H9 (cell line): ENCODE results near the gene MMD2. TPM values are rescaled to one million over a fixed set of nuclear protein-coding genes. Genes with fewer than 3 reads are reported as not detected.

Source experiments
- DNase-seq: peaks from one replicate; pipeline ENCODE4 v3.0.0-alpha.2; 2017
- H2AFZ ChIP-seq: one replicate; pipeline ENCODE4 v1.6.1; 2013; ENCODE audit warnings: mild to moderate bottlenecking, low read length, control low read depth, moderate library complexity
- H2AK5ac ChIP-seq: 2 replicates; pipeline ENCODE4 v1.6.1; 2013; ENCODE audit warnings: low read length, control low read depth, mixed read lengths; ENCODE audit not compliant: insufficient read length
- H2BK120ac ChIP-seq: one replicate; pipeline ENCODE4 v1.6.1; 2013; ENCODE audit warnings: low read depth, mild to moderate bottlenecking, low read length, control low read depth, inconsistent platforms; ENCODE audit not compliant: poor library complexity, severe bottlenecking
- H2BK12ac ChIP-seq: 2 replicates; pipeline ENCODE4 v1.6.1; 2013; ENCODE audit warnings: low read length, control low read depth, mixed read lengths, low read depth; ENCODE audit not compliant: insufficient read length
- H2BK15ac ChIP-seq: 2 replicates; pipeline ENCODE4 v1.6.1; 2013; ENCODE audit warnings: low read depth, low read length, control low read depth
- H2BK20ac ChIP-seq: one replicate; pipeline ENCODE4 v1.6.1; 2013; ENCODE audit warnings: low read depth, mild to moderate bottlenecking, low read length, control low read depth, inconsistent platforms; ENCODE audit not compliant: poor library complexity, severe bottlenecking
- H2BK5ac ChIP-seq: 2 replicates; pipeline ENCODE4 v1.6.1; 2013; ENCODE audit warnings: low read length, control low read depth, mixed read lengths; ENCODE audit not compliant: insufficient read length
- H3K14ac ChIP-seq: 2 replicates; pipeline ENCODE4 v1.6.1; 2013; ENCODE audit warnings: low read length, control low read depth; ENCODE audit not compliant: insufficient read depth
- H3K18ac ChIP-seq: 2 replicates; pipeline ENCODE4 v1.6.1; 2013; ENCODE audit warnings: low read depth, mild to moderate bottlenecking, mixed read lengths, low read length, control low read depth; ENCODE audit not compliant: insufficient read length
- H3K23ac ChIP-seq: 2 replicates; pipeline ENCODE4 v1.6.1; 2013; ENCODE audit warnings: low read length, control low read depth, mixed read lengths, low read depth; ENCODE audit not compliant: insufficient read length
- H3K23me2 ChIP-seq: 2 replicates; pipeline ENCODE4 v1.6.1; 2013; ENCODE audit warnings: low read depth, mild to moderate bottlenecking, mixed read lengths, low read length, control low read depth; ENCODE audit not compliant: insufficient read length, poor library complexity, severe bottlenecking
- H3K27ac ChIP-seq: 2 replicates; pipeline ENCODE4 v1.5.1; 2013; ENCODE audit warnings: low read length, control low read depth, mixed read lengths, low read depth; ENCODE audit not compliant: insufficient read length
- H3K27me3 ChIP-seq: 2 replicates; pipeline ENCODE4 v1.6.1; 2013; ENCODE audit warnings: low read length, control low read depth, inconsistent platforms; ENCODE audit not compliant: insufficient read depth
- H3K4ac ChIP-seq: 2 replicates; pipeline ENCODE4 v1.6.1; 2013; ENCODE audit warnings: low read depth, mild to moderate bottlenecking, control low read depth, inconsistent platforms, low read length, moderate library complexity
- H3K4me1 ChIP-seq: 2 replicates; pipeline ENCODE4 v1.6.1; 2013; ENCODE audit warnings: low read length, control low read depth, inconsistent platforms; ENCODE audit not compliant: insufficient read depth
- H3K4me2 ChIP-seq: 2 replicates; pipeline ENCODE4 v1.6.1; 2013; ENCODE audit warnings: low read length, control low read depth, mixed read lengths; ENCODE audit not compliant: insufficient read length, insufficient read depth
- H3K56ac ChIP-seq: 2 replicates; pipeline ENCODE4 v1.6.1; 2013; ENCODE audit warnings: low read depth, mild to moderate bottlenecking, mixed read lengths, low read length, control low read depth; ENCODE audit not compliant: insufficient read length
- H3K79me1 ChIP-seq: 2 replicates; pipeline ENCODE4 v1.6.1; 2013; ENCODE audit warnings: low read depth, mild to moderate bottlenecking, moderate library complexity, low read length, control low read depth, inconsistent platforms; ENCODE audit not compliant: insufficient read depth, poor library complexity, severe bottlenecking
- H3K79me2 ChIP-seq: 2 replicates; pipeline ENCODE4 v1.6.1; 2013; ENCODE audit warnings: low read length, control low read depth, inconsistent platforms; ENCODE audit not compliant: insufficient read depth
- H3K9ac ChIP-seq: 2 replicates; pipeline ENCODE4 v1.6.1; 2013; ENCODE audit warnings: low read length, control low read depth, mixed read lengths; ENCODE audit not compliant: insufficient read length; ENCODE audit errors: extremely low read depth
- H3K9me3 ChIP-seq: one replicate; pipeline ENCODE4 v1.6.1; 2013; ENCODE audit warnings: low read depth, low read length, inconsistent platforms; ENCODE audit not compliant: control insufficient read depth
- H3T11ph ChIP-seq: one replicate; pipeline ENCODE4 v1.6.1; 2013; ENCODE audit warnings: mild to moderate bottlenecking, low read length, control low read depth, inconsistent platforms
- H4K20me1 ChIP-seq: one replicate; pipeline ENCODE4 v1.6.1; 2013; ENCODE audit not compliant: control insufficient read depth, insufficient read length, insufficient read depth
- H4K5ac ChIP-seq: 2 replicates; pipeline ENCODE4 v1.6.1; 2013; ENCODE audit warnings: low read depth, mild to moderate bottlenecking, mixed read lengths, low read length, control low read depth; ENCODE audit not compliant: insufficient read length
- H4K8ac ChIP-seq: replicated peaks from 2 replicates; pipeline ENCODE4 v1.6.1; 2013; ENCODE audit warnings: low read length, control low read depth, mixed read lengths, low read depth; ENCODE audit not compliant: insufficient read length
- H4K91ac ChIP-seq: 2 replicates; pipeline ENCODE4 v1.6.1; 2013; ENCODE audit warnings: low read depth, mild to moderate bottlenecking, moderate library complexity, mixed read lengths, low read length, control low read depth; ENCODE audit not compliant: insufficient read length
- H3K27ac Mint-ChIP-seq, 3 experiments: 2 replicates in 2 of 3; 3 replicates in 1 of 3; pipeline ENCODE4 v1.8.0; 2020 to 2021; ENCODE audit warnings: mixed read lengths in 3 of 3, mild to moderate bottlenecking in 1 of 3, moderate library complexity in 1 of 3
- H3K27me3 Mint-ChIP-seq: 2 replicates; pipeline ENCODE4 v1.8.0; 2021; ENCODE audit warnings: low read depth, mild to moderate bottlenecking, moderate library complexity, mixed read lengths
- H3K36me3 Mint-ChIP-seq, 3 experiments: 2 replicates in 2 of 3; 3 replicates in 1 of 3; pipeline ENCODE4 v1.8.0; 2020 to 2021; ENCODE audit warnings: low read depth in 3 of 3, mixed read lengths in 3 of 3; ENCODE audit not compliant: insufficient read depth in 1 of 3
- H3K4me1 Mint-ChIP-seq, 2 experiments: 2 replicates each; pipeline ENCODE4 v1.8.0; 2020; ENCODE audit warnings: mixed read lengths in 2 of 2
- H3K4me3 Mint-ChIP-seq, 2 experiments: 2 replicates in 1 of 2; 3 replicates in 1 of 2; pipeline ENCODE4 v1.8.0; 2020 to 2021; ENCODE audit warnings: mild to moderate bottlenecking in 2 of 2, mixed read lengths in 2 of 2, moderate library complexity in 1 of 2
- H3K9me3 Mint-ChIP-seq, 2 experiments: 2 replicates in 1 of 2; 3 replicates in 1 of 2; pipeline ENCODE4 v1.8.0; 2020; ENCODE audit warnings: mild to moderate bottlenecking in 2 of 2, mixed read lengths in 2 of 2, moderate library complexity in 1 of 2
- WGBS: extraction: QIAGEN DNeasy Blood & Tissue Kit; methylation state at CpG from one replicate; pipeline ENCODE4 v1.1.7; 2013; ENCODE audit warnings: missing lambda C conversion rate, low lambda C conversion rate, mixed read lengths; ENCODE audit not compliant: insufficient read length; ENCODE audit errors: extremely low coverage; 5-methylcytosine and 5-hydroxymethylcytosine counted together
- total RNA-seq: library from RNA; stranded (reverse); gene quantifications from 2 replicates; pipeline ENCODE4 v1.2.1, GENCODE V29; 2021
- TF ChIP-seq, protein P1 (sequence below): fragments of 200-600 bp; sonication (generic); conservative IDR thresholded peaks from 3 replicates; pipeline ENCODE4 v1.8.0; 2021; ENCODE audit warnings: antibody characterized with exemption, mild to moderate bottlenecking

The MMD2 gene
- total RNA-seq, 1 experiment from 2014 or later = 0.20 TPM

DNA sequence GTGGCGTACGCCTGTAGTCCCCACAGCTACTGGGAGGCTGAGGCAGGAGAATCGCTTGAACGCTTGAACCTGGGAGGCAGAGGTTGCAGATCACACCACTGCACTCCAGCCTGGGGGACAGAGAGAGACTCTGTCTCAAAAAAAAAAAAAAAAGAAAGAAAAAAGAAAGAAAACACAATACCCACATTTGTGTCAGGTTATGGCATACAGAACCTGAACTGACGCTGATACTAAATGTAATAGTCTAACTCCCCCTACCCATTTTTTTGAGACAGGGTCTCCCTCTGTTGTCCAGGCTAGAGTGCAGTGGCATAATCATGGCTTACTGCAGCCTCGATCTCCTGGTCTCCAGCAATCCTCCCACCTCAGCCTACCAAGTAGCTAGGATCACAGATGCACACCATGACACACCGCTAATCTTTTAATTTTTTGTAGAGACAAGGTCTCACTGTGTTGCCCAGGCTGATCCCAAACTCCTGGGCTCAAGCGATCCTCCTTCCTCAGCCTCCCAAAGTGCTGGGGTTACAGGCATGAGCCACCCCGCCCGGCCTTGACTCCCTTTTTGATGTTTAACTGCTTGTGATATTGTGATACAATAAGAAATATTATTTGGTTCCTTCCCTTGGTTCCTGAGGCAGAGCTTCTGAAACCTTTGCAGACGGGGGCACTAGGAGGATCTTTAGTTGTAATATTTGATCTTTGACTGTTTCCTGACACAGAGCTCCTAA is 6.5 kb upstream of the MMD2 start:
- no peak overlapping the region for H3K56ac ChIP-seq
- H2AK5ac ChIP-seq = no peak overlapping the region
- H4K20me1 ChIP-seq = no peaks in the 10 kb centered on the region
- Mint-ChIP-seq H3K27ac (no peak overlapping the region), H3K4me1 (no peaks in the 10 kb centered on the region), H3K4me3 (no peak overlapping the region), H3K36me3 (no peaks in the 10 kb centered on the region; a peak in 1 of 7 replicates), H3K9me3 (no peaks in the 10 kb centered on the region), H3K27me3 (peaks cover 27% of the 10 kb centered on the region)
- H2BK15ac ChIP-seq = no peak overlapping the region
- TF ChIP-seq, protein P1, sequence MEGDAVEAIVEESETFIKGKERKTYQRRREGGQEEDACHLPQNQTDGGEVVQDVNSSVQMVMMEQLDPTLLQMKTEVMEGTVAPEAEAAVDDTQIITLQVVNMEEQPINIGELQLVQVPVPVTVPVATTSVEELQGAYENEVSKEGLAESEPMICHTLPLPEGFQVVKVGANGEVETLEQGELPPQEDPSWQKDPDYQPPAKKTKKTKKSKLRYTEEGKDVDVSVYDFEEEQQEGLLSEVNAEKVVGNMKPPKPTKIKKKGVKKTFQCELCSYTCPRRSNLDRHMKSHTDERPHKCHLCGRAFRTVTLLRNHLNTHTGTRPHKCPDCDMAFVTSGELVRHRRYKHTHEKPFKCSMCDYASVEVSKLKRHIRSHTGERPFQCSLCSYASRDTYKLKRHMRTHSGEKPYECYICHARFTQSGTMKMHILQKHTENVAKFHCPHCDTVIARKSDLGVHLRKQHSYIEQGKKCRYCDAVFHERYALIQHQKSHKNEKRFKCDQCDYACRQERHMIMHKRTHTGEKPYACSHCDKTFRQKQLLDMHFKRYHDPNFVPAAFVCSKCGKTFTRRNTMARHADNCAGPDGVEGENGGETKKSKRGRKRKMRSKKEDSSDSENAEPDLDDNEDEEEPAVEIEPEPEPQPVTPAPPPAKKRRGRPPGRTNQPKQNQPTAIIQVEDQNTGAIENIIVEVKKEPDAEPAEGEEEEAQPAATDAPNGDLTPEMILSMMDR = no peak
- no peak overlapping the region for H3K18ac ChIP-seq
- H2BK12ac ChIP-seq = no peak overlapping the region
- no peak overlapping the region for H3K9ac ChIP-seq
- H3K4me1 ChIP-seq = no peaks in the 10 kb centered on the region
- no peak overlapping the region for H4K5ac ChIP-seq
- H4K8ac ChIP-seq = no peak overlapping the region
- H3K9me3 ChIP-seq = no peaks in the 10 kb centered on the region
- H3K79me1 ChIP-seq = no peaks in the 10 kb centered on the region
- H3K79me2 ChIP-seq = no peaks in the 10 kb centered on the region
- no peak for DNase-seq
- no peak overlapping the region for H2BK120ac ChIP-seq
- H4K91ac ChIP-seq = no peak overlapping the region
- H2BK20ac ChIP-seq = no peak overlapping the region
- no peak overlapping the region for H2BK5ac ChIP-seq
- H2AFZ ChIP-seq = no peak overlapping the region
- H3T11ph ChIP-seq = no peak overlapping the region
- no CpG with 5 or more reads among the region's 11 CpGs for WGBS
- H3K27ac ChIP-seq = no peak overlapping the region
- H3K14ac ChIP-seq = no peak overlapping the region
- H3K23ac ChIP-seq = no peak overlapping the region
- H3K27me3 ChIP-seq = no peaks in the 10 kb centered on the region
- no peak overlapping the region for H3K4me2 ChIP-seq
- H3K23me2 ChIP-seq = no peaks in the 10 kb centered on the region
- H3K4ac ChIP-seq = no peak overlapping the region
